Esophagus muscularis mucosa (tissue), 4 donors: ENCODE measurements around the gene AATK. TPM values are rescaled to one million over a fixed set of nuclear protein-coding genes. Genes with fewer than 3 reads are reported as not detected.

Source experiments
- DNase-seq: peaks from one replicate; pipeline ENCODE4 v3.0.0-alpha.2; 2017; ENCODE audit errors: extremely low spot score
- H3K27ac ChIP-seq, 4 donors: fragments of 200-600 bp; sonication (generic); replicated peaks in 1 of 4; 1 replicate in 3 of 4; 2 replicates in 1 of 4; pipeline ENCODE4 v1.5.1; 2016 to 2019; ENCODE audit warnings: mild to moderate bottlenecking in 1 of 4
- H3K27me3 ChIP-seq, 4 donors: fragments of 200-600 bp; sonication (generic); one replicate each; pipeline versions ENCODE4 v1.5.1 to v1.6.0; 2016 to 2019
- H3K36me3 ChIP-seq, 4 donors: fragments of 200-600 bp; sonication (generic); one replicate each; pipeline ENCODE4 v1.5.1; 2016 to 2019
- H3K4me1 ChIP-seq, 4 donors: fragments of 200-600 bp; sonication (generic); one replicate each; pipeline ENCODE4 v1.5.1; 2016 to 2019
- H3K4me3 ChIP-seq, 4 donors: fragments of 200-600 bp; sonication (generic); 1 replicate in 2 of 4; 2 replicates in 2 of 4; pipeline ENCODE4 v1.5.1; 2016 to 2019; ENCODE audit warnings: mild to moderate bottlenecking in 4 of 4, moderate library complexity in 1 of 4
- H3K9me3 ChIP-seq, 4 donors: fragments of 200-600 bp; sonication (generic); 1 replicate in 3 of 4; 2 replicates in 1 of 4; pipeline ENCODE4 v1.5.1; 2016 to 2019
- CTCF ChIP-seq, 3 experiments: fragments of 200-600 bp in 2 of 3; fragments of 450-650 bp in 1 of 3; sonication (generic) in 2 of 3; IDR thresholded peaks; one replicate each; pipeline ENCODE4 v1.5.1; 2017 to 2019; ENCODE audit warnings: antibody characterized with exemption in 3 of 3, mild to moderate bottlenecking in 2 of 3, moderate library complexity in 1 of 3
- EP300 ChIP-seq: sonication (generic); formaldehyde crosslinking; IDR thresholded peaks from one replicate; pipeline ENCODE4 v1.6.1; 2017; ENCODE audit warnings: antibody characterized with exemption
- POLR2A ChIP-seq: fragments of 450-650 bp; IDR thresholded peaks from one replicate; pipeline ENCODE4 v1.6.1; 2017; ENCODE audit warnings: antibody characterized with exemption, moderate library complexity, mild to moderate bottlenecking, low read depth
- POLR2AphosphoS5 ChIP-seq, 2 donors: sonication (generic); formaldehyde crosslinking; IDR thresholded peaks; one replicate each; pipeline ENCODE4 v1.6.1; 2017; ENCODE audit warnings: antibody characterized with exemption in 2 of 2
- WGBS: methylation state at CpG from one replicate; pipeline ENCODE4 v1.1.5; 2018; 5-methylcytosine and 5-hydroxymethylcytosine counted together
- intact Hi-C: fragments of 100-400 bp; cut with DNase I; formaldehyde crosslinking; loops from one replicate; pipeline ENCODE4 v1.15.1; 2023
- total RNA-seq, 4 donors: library from RNA; depleted of rRNA; stranded (reverse); fragments of >200 nt; gene quantifications; one replicate each; pipeline versions ENCODE4 v1.1.0 to v1.2.1, GENCODE V29; 2016

Gene AATK
- total RNA-seq, 4 donors from 2014 or later, result 13.7 to 24.6 (median 16.0) TPM

GRCh38 chr17:81176666-81177065, 10.6 kb upstream of the AATK start:
- H3K27me3 ChIP-seq, result peaks cover 0 to 16% (median 0%) of the 10 kb centered on the region in 4 donors
- no peak overlapping the region for H3K4me3 ChIP-seq
- no peaks in the 10 kb centered on the region for H3K36me3 ChIP-seq
- peaks cover 0 to 4% (median 0%) of the 10 kb centered on the region in 4 donors for H3K9me3 ChIP-seq
- TF ChIP-seq POLR2A, result no peak
- TF ChIP-seq CTCF (IDR thresholded peaks at IDR 0.05), result no peak
- no peaks in the 10 kb centered on the region for H3K4me1 ChIP-seq
- DNase-seq, result no peak
- no peak overlapping the region for H3K27ac ChIP-seq
- intact Hi-C loops, result no loop called here
- 90% methylated on average over 7 of the region's 7 CpGs for WGBS

- no peaks in the 10 kb centered on the region for H3K27me3 ChIP-seq
- 83% methylated on average over 1 of the region's 1 CpG for WGBS
- no peaks in the 10 kb centered on the region for H3K36me3 ChIP-seq
- peaks cover 0 to 4% (median 0%) of the 10 kb centered on the region in 4 donors for H3K9me3 ChIP-seq
- DNase-seq, result no peak
- H3K4me3 ChIP-seq, result no peak overlapping the region
- no peak for TF ChIP-seq EP300
- no peak overlapping the region for H3K27ac ChIP-seq
- intact Hi-C loops, result no loop called here
- no peaks in the 10 kb centered on the region for H3K4me1 ChIP-seq
Observed at GRCh38 chr17:81173762-81174155, 7.7 kb upstream of the AATK start.

- no peak overlapping the region for H3K27ac ChIP-seq
- intact Hi-C loops, result no loop called here
- 92% methylated on average over 11 of the region's 11 CpGs for WGBS
Observed at GRCh38 chr17:81173052-81173761, 7.2 kb upstream of the AATK start.

GRCh38 chr17:81171941-81172340, 5.9 kb upstream of the AATK start:
- Histone ChIP-seq H3K9me3 (peaks cover 0 to 4% (median 0%) of the 10 kb centered on the region in 4 donors), H3K4me1 (no peaks in the 10 kb centered on the region), H3K27me3 (peaks cover 0 to 4% (median 0%) of the 10 kb centered on the region in 4 donors), H3K4me3 (no peak overlapping the region), H3K36me3 (no peaks in the 10 kb centered on the region), H3K27ac (no peak overlapping the region)
- WGBS, result 64% methylated on average over 6 of the region's 8 CpGs
- no peak for DNase-seq
- TF ChIP-seq POLR2A (no peak), POLR2AphosphoS5 (IDR thresholded peaks at IDR 0.05) (no peak), CTCF (IDR thresholded peaks at IDR 0.05) (no peak), EP300 (no peak)
- intact Hi-C loops, result no loop called here

More at GRCh38 chr17:81173052-81173761, 7.2 kb upstream of the AATK start:
- TF ChIP-seq POLR2AphosphoS5 (IDR thresholded peaks at IDR 0.05), result no peak
- TF ChIP-seq POLR2A, result no peak
- TF ChIP-seq EP300, result no peak
- no peak for TF ChIP-seq CTCF (IDR thresholded peaks at IDR 0.05)
- H3K4me1 ChIP-seq, result no peaks in the 10 kb centered on the region
- H3K4me3 ChIP-seq, result no peak overlapping the region
- no peaks in the 10 kb centered on the region for H3K36me3 ChIP-seq
- H3K27me3 ChIP-seq, result no peaks in the 10 kb centered on the region
- H3K9me3 ChIP-seq, result peaks cover 0 to 4% (median 0%) of the 10 kb centered on the region in 4 donors
- DNase-seq, result no peak

GRCh38 chr17:81170727-81171494, 4.9 kb upstream of the AATK start:
- Histone ChIP-seq H3K27me3 (peaks cover 0 to 10% (median 0%) of the 10 kb centered on the region in 4 donors), H3K27ac (no peak overlapping the region), H3K36me3 (no peaks in the 10 kb centered on the region), H3K4me3 (no peak overlapping the region), H3K9me3 (peaks cover 0 to 4% (median 0%) of the 10 kb centered on the region in 4 donors), H3K4me1 (peaks cover 0 to 8% (median 7%) of the 10 kb centered on the region in 4 donors)
- 78% methylated on average over 12 of the region's 15 CpGs for WGBS
- DNase-seq, result no peak
- TF ChIP-seq POLR2AphosphoS5 (IDR thresholded peaks at IDR 0.05) (no peak), POLR2A (no peak), EP300 (no peak), CTCF (IDR thresholded peaks at IDR 0.05) (no peak)
- intact Hi-C loops, result no loop called here
